NCI-H146 treated with DMSO at 0.1 percent for 48 hours (cell line): Measurements from ENCODE around the gene MFSD6.
"Not testable (repeated sequence)": the region's sequence is repeated elsewhere in the genome, so short reads cannot be mapped to it uniquely, and the experiment has no call there.

Experiments used
- DNase-seq: peaks from one replicate; lab custom pipeline; 2025; ENCODE audit not compliant: unreplicated experiment; lab: John Stamatoyannopoulos, UW

MFSD6 gene

DNA sequence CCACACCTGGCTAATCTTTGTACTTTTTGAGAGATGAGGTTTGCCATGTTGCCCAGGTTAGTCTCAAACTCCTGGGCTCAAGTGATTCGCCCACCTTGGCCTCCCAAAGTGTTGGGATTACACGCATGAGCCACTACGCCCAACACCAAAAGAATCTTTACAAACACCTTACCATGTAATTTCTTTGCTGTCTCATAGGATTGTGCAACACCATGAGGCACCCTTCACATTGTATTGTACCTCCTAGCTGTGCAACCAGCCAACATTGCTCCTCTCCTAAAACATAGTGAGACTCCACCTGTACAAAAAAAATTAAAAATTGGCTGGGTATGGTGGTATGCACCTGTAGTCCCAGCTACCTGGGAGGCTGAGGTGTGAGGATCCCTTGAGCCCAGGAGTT is 3.1 kb upstream of the MFSD6 start:
- DNase-seq = no peak

DNA sequence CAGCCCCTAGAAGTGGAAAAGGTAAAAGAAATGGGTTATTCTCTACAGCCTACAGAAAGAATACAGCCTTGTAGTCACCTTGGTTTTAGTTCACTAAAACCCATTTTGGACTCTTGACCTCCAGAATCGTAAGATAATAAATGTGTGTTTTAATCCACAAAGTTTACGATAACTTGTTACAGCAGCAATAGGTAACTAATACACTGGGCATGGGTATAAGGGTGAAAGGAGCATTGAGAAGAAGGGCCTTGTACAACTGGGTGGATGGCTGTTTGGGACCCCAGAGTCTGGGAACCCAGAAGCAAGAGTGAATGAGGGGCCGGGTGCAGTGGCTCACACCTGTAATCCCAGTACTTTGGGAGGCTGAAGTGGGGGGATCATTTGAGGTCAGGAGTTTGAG is 2.2 kb upstream of the MFSD6 start:
- no peak for DNase-seq

- no peak for DNase-seq
Measured at GRCh38 chr2:190406805-190407204, 1.4 kb upstream of the MFSD6 start.

DNA sequence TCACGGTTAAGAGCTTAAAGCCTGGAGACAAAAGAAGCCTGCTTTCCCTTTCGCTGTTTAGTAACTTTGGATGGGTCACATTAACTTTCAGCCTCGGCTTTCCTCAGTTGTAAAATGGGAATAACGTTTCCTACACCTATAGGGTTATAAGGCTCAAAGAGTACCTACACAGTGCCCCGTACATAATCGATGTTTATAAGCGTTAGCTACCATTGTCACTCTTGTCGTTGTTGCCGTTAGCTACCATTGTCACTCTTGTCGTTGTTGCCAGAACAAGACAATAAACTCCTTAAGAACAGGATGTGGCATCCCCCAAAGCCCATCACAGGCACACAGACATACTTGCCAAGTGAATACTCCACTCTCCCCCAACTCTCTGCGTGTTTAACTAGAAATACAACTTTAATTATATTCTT is 901 bp upstream of the MFSD6 start:
- DNase-seq = peak; percentile 9

DNA sequence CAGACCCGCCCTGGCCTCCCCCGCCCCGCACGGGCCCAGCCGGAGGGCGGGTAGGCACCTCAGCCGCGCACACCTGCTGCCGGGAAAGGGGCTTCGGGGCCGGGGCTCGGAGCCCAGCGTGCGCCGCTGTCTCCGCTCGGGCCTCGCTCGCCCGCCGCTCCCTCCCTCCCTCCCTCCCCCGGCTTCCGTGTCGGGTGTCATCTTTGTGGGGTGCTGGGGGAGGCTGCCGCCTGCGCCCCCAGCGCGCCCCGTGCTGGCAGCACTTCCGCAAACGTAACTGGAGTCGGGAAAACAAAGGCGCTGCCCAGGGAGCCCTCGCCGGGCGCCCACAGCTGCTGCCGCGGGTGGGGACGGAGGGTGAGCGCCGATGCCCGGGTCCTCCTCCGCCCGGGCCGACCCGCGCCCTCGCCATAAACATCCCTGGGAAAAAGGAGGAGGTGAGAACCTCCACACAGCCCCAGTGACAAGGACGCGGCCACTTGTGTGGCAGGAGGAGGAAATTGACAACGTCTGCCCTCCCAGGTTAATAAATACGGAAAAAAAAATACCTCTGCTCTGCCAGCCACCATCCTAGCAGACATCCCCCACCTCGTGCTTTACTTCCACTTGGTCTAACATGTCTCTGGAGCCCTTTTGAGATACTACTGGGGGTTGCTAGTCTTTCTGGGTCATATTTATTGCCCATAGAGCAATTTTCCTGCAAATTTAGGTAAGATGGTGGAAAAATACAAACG is 550 bp downstream of the MFSD6 start:
- DNase-seq = peak; percentile 57

DNA sequence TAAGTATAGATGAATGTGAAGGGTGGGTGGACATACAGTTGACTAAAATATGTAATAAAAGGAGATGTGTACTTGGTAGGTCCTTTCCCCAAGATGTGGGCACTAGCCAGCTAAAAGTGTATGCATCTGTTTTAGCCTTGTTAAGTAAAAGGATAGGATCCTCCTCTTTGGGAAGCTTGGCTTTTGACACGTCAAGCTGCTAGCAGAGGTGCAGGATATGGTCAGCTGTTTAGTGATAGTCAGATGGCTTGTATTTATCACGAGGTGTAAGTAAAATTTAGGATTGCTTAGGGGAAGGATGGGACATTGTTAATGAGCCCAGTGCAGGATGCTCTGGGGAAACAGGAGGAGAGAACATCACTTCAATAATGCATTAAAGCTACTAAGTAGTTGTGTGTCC is 1.5 kb downstream of the MFSD6 start:
- no peak for DNase-seq

DNA sequence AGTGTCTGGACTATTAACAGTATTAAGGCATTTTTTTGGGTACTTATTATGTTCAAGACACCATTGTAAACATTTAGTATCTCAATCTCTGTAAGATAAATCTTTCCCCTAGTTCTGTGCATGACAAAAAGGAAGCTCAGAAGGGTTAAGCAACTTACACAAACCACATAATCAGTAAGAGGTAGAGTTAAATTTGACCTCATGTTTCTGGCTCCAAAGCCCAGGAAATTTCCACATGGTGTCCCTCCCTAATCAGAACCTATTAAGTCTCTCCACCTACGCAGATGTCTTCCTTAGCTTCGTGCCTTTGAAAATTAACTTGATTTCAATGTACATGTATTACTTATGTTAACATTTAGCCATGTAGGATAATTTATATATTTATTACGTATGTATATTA is 2.0 kb downstream of the MFSD6 start:
- DNase-seq = no peak

DNA sequence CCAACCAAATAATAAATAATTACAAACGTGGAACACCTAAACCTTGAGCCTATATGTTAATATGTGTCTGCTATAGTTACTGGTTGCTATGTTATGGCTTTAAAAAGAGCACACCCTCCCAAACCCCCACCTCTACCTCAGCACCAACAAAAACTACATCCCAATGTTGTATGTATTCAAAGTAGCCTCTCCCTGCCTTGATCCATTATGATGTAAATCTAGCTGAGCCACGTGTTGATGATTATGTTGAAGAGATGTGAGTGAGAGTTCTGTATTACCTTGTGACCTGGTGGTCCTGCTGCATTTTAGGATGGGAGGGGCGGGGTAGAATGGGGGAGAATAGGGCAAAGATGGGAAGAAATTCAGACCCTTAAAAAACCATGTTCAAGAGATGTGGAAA is 4.8 kb downstream of the MFSD6 start:
- DNase-seq = no peak

- DNase-seq = no peak
Measured at GRCh38 chr2:190413421-190413820, 5.3 kb downstream of the MFSD6 start.

DNA sequence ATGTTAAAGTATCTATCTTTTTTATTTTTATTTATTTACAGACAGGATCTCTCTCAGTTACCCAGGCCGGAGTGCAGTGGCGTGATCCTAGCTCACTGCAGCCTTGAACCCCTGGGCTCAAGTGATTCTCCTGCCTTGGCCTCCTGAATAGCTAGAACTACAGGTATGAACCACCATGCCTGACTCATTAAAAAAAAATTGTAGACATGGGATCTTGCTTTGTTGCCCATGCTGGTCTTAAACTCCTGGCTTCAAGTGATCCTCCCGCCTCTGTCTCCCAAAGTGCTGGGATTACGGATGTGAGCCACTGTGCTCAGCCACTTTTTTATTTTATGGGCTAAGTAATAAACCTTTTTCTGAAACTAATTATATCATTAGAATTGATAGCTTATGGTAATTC is 7.1 kb downstream of the MFSD6 start:
- DNase-seq = no peak

DNA sequence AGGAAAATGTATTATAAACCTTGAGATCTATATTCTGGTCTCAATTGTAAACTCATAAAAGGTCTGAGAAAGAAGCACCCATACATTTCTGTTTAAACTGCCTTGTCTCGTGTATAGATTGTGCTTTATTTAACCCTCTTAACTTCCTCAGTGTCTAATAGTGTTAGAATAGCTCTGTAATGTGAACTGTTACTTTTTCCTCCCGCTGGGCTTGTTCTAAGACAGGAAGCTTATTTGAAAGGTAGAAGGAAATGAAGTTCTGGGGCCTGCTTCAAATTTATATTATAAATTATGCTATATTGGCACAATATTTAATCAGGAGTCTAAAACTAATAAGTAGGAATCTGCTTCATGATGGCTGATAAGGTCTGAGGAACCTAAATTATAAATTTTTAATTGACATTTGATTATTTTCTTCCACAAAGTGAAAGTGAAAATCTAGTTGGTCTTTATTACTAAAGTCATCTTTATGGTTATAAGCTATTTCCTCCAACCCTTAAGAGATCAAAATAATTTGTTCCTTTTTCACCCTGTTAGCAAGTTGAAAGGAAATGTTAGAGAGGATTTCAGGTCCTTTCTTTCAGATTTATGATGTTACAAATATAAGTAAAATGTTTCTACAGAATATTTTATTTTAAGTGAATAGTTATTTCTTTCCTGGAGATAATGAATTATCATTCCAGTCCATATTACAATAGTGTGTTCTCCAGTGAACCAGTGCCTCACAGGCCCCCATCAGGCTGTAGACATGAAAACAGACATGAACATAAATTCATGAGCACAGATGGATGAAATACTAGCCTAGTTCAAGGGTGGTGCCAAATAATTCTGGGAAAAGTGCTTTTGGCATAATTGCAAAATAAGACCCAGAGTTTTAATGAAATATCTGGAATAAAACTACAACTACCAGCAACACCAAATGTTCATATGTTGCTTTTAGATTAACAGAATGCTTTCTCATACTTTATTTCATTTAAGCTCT is 7.9 kb downstream of the MFSD6 start:
- no peak for DNase-seq

DNA sequence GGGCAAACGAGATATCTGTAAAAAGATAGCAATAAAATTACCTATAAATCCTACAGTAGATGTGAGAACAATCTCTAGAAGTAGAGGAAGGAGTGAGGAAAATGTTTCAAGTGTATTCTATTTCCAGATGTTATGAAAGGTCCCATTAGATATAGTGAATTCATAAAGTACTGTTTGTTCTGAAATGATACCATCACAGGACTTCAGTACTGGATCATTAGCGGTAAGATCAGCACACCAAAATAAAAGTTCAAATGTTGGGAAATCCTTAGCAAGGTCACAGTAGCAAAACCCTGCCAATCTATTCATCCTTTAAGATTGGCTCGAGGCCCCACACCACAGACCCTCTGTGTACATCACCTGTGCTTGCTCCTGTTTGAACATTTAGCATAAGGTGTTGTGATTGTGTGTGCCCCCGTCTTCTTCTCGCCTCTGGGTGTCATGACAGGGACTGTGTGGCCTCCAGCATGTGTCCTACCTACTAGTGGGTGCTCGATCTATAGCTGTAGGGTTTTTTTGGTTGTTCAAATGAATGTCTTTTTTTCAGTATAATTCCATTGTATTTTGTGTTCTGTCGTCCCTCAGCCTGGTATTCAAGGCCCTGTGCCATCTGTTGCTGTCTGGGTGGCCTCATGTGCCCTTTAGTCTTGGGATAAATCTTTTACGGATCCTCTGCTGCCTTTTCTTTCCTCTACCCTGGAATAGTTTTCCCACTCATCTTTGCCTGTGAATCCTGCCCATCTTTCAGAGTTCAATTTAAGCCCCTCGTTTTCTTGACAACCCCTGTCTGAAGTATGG is 9.1 kb downstream of the MFSD6 start:
- DNase-seq = no peak

- DNase-seq = no peak
Measured at GRCh38 chr2:190418727-190419126, 10.6 kb downstream of the MFSD6 start.

DNA sequence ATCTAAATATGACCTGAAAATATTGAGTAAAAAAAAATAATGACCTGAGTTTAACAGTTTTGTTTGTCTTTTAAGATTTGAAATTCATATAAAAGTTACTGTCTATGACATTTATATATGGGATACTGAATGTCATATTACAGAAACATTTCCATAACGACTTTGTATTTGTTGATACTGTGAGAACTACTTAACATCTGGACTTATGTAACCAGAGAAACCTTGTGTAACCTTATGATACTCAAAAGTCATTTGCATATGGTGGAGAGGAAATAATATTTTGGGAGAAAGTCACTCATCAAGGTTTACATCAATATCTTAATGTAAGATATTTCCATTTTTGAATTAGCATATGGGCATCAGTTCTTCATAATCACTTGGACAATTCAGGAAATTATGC is 12.6 kb downstream of the MFSD6 start:
- DNase-seq = no peak

DNA sequence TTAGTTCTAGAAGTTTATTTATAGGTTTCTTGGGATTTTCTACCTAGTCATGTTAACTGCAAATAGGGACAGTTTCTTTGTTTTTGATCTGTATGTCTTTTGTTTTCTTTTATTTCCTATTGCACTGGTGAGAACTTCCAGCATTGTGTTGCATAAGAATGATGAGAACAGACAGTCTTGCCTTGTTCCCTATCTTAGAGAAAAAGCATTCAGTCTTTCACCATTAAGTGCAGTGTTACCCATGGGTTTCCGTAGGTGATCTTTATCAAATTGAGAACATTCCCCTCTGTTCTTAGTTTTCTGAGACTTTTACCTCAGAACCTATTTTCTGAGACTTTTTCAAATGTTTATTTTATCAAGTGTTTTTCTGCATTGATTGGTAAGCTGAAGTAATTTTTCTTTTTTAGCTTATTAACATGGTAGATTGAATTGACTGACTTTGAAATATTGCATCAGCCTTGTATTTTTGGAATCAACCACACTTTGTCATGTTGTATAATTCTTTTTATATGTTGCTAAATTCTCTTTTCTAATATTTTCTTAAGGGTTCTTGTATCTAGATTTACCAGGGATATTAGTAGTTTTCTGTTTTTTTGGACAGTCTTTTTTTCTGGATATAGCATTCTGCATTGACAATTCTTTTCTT is 17.2 kb downstream of the MFSD6 start:
- no peak for DNase-seq

DNA sequence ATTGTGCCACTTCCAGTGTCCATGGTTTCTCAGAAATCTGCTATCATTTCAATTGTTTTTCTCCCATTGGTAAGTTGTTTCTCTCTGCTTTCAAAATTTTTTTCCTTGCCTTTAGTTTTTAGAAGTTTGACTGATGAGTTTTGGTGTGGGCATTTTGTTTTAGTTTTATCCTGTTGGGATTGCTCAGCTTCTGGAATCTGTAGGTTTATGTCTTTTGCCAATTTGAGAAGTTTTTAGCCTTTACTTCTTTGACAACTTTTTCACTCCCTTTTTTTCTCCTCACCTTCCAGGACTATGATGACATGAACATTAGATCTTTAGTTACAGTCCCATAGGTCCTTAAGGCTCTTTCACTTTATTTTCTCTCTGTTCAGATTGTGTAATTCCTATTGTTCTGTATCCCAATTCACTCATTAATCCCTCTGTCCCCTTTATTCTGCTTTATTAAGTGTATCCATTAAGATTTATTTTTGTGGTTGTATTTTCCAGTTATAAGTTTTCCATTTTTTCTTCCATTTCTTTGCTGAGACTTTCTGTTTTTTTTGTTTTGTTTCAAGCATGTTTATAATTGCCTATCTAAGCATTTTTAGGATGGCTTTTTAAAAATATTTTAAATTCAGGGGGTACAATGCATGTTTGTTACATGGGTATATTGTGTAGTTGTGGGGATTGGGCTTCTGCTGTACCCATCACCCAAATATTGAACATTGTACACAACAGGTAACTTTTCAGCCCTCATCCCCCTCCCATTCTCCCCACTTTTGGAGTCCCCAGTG is 17.9 kb downstream of the MFSD6 start:
- no peak for DNase-seq

GRCh38 chr2:190430866-190431265 is 22.7 kb downstream of the MFSD6 start:
- not testable (repeated sequence) for DNase-seq

- no peak for DNase-seq
Measured at GRCh38 chr2:190431907-190432306, 23.8 kb downstream of the MFSD6 start.

- DNase-seq = no peak
Measured at GRCh38 chr2:190432567-190433231, 24.5 kb downstream of the MFSD6 start.
